OCI-M2 (cell line): ENCODE measurements around the gene OLFML2A.
"Not testable (repeated sequence)": the region's sequence is repeated elsewhere in the genome, so short reads cannot be mapped to it uniquely, and the experiment has no call there.

Source experiments
- DNase-seq: peaks from one replicate; lab custom pipeline; 2025; ENCODE audit not compliant: unreplicated experiment; lab: John Stamatoyannopoulos, UW

Gene OLFML2A

DNA sequence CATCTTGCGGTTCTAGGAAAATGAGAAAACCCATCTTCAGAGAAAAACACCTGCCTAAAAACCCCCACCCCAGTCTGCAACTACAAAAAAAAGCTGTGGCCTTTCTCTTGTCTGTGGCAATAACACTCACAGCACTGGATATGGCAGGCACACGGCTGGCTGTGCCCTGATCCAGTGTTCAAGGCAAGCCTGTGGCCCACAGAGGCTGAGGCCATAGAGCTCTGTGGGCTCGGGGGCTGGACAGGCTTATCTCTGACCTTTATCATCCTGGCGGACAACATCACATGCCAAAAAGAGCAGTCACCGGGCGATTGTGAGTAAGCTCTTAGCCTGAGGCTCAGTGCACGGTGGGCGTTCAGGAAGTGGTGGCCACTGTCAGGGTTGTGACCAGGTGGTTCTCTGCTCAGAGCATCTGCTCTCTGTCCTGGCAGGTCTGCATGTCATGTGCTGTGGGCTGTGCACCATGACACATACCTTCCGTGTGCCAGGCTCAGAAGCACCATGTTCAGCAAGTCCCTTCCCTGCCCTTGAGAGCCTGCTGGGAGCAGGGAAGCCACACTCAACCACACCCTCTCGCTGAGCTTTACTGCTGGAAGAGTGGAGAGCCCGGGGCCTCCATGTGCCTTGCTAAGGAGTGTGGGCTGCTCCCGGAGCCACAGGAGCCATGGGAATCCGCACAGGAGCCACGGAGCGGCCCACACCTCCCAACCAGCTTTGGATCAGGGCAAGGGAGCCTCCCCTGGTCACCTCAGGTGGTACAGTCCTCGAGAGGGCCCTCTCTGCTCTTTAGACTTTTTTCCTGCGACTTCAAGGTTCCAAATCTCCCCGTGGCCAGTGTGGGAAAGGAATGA, 41.7 kb downstream of the OLFML2A start:
- no peak for DNase-seq

DNA sequence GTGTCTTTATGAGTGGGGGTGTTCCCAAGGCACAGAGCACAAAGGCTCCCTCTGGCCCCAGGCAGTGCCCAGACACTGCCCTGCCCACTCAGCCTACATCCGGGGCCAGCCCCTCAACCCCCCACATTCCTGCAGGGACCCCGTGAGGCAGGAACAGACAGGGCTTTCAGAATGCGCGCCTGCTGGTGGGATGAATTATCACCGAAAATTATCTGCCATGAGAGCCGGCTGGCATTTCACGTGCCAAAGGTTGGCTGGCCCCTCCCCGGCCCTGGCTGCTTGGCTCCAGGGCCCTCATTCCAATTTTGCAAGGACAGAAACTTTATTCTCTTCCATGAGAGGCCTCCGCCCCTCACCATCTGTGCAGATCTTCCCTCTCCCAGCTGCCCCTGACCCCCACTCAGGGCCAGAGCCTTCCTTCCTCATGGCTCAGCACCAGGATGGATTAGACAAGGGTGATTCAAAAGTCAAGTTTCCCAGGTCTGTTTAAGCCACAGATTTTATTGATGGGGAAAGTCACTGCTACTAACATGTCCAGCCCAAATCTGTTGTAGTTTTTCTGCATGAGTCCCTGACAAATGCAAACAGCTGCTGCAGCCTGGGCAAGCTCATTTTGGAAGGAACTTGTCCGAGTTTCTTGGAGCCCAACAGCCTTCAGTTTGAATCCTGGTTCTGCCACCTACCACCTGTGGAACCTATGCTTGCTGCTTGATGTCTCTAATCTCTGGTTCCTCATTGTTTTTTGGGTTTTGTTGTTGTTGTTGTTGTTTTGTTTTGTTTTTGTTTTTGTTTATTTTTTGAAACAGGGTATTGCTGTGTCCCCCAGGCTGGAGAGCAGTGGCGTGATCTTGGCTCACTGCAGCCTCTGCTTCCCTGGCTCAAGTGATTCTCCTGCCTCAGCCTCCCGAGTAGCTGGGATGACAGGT, 44.0 kb downstream of the OLFML2A start:
- no peak for DNase-seq

DNA sequence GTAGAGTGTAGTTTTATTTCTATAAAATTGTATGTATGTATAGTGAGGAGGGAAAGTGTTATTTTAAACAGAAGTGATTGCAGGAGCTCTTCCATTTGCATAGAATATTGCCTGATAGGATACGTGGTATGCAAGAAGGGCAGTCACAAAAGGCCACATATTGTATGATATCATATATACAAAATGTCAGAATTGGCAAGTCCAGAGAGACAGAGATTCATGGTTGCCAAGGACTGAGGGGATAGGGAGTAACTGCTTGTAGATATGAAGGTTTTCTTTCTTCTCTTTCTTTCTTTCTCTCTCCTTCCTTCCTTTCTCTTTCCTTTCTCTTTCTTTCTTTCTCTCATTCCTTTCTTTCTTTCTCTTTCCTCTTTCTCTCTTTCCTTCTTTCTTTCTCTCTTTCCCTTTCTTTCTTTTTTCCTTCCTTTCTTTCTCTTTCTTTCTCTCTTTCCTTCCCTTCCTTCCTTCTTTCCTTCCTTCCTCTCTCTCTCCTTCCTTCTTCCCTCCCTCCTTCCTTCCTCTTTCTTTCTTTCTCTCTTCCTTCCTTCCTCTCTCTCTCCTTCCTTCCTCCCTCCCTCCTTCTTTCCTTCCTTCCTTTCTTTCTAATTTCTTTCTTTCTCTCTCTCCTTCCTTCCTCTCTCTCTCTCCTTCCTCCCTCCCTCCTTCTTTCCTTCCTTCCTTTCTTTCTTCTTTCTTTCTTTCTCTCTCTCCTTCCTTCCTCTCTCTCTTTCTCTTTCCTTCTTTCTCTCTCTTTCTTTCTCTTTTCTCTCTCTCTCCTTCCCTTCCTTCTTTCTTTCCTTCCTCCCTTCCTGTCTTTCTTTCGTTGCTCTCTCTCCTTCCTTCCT, 51.8 kb downstream of the OLFML2A start:
- no peak for DNase-seq

DNA sequence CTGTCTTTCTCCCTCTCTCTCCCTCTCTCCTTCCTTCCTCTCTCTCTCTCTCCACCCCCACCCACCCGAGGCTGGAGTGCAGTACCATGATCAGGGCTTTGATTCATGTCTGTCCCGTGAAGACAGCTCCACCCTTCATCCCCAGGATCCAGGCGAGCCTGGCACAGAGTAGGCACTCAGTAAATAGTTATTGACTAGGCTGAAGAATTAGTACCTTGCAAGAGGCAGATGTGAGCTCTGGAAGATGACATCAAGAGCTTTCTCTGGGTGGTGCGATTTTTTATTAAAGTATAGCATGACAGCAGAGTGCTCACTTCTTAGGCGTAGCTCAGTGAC, 52.4 kb downstream of the OLFML2A start:
- no peak for DNase-seq

DNA sequence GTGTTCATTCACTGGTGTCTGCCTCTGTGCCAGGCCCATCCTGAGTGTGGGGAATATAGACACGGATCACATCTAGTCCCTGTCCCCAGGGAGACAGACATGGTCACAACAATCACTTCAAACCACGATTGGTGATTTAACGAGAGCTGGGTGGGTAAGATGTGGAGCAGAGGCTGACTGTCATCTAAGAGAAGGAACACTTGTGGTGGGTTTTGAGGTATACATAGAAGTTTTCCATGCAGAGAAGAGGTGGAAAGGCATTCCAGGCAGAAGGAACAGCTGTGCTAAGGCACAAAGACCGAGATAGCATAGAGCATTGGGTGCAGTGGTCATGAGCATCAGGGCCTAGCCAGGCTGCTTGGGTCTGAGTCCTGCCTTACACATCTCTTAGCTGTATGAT, 53.7 kb downstream of the OLFML2A start:
- DNase-seq, result no peak

DNA sequence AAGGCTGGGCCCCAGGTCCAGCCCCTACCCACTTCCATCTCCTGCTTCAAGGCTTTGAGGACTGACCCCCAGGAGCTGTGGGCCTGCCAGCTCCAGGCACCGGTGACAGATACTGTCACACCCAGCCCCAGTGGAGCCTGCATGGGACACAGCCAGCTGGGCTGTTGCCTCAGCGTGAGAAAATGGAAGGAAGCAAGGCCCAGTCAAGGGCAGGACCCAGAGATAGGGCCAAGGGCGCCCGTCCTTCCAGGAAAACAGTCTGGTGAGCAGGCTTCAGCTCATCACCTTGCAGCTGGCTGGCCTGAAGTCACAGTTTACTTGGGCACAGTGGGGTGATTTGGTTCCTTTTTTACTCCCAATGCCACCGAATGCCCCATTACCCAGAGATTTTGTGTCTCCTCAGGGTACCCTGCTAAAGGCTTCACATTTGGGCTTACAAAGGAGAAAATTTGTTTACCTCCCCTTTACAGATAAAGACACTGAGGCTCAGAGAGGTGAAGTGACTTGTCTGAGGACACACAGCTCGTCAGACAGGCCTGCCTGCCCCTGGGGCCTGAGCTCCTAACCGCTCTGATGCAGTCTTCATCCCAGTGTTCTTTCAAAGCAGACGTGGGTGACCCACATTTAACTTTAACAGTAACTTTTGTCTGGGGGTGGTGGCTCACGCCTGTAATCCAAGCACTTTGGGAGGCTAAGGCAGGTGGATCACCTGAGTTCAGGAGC, 54.9 kb downstream of the OLFML2A start:
- no peak for DNase-seq

DNA sequence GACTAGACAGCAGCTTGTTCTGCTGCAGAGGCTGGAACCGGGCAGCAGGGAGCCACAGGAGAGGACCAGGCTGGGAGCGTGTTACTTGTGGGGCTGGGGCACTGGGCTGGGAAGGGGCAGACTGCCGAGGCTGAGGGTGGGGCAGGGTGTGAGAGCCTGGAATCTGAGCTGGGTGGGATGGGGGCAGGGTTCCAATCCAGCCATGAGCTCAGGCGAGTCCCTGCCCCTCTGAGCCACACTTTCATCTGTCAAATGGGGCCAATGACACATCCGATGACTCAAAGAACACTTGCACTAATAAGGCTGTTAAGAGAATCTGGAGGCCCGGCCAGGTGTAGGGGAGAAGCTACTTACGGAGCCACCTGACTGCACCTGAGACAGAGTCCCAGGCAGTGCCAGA, 57.7 kb downstream of the OLFML2A start:
- no peak for DNase-seq

DNA sequence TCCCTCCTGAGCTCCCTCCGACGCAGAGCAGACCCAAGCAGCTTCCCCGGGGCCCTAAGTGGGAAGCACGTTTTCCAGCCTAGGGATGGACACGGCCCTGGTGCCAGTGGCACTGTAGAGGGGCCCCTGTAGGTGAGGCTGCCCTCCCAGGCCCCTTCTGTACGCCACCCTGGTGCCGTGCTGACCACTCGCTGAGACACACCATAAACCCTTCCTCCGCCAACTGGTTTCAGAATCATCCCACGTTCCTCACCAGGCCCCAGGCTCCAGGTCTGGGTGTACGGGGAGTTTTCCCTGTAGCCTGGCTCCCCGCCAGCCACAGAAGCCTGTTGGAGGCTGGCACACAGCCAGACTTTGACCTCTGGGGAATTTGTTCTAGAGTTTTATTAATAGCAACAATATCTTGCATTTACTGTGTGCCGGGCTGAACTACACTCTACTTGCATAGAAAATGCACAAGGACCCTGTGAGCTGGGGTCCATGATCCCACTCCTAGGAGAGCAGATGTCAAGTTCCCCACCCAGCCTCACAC, 58.2 kb downstream of the OLFML2A start:
- DNase-seq, result no peak

DNA sequence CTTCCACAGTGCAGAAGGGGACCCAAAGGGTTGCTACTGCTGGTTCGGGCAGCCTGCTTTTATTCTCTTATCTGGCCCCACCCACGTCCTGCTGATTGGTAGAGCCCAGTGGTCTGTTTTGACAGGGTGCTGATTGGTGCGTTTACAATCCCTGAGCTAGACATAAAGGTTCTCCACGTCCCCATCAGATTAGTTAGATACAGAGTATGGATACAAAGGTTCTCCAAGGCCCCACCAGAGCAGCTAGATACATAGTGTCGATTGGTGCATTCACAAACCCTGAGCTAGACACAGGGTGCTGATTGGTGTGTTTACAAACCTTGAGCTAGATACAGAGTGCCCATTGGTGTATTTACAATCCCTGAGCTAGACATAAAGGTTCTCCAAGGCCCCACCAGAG, 61.2 kb downstream of the OLFML2A start:
- not testable (repeated sequence) for DNase-seq

DNA sequence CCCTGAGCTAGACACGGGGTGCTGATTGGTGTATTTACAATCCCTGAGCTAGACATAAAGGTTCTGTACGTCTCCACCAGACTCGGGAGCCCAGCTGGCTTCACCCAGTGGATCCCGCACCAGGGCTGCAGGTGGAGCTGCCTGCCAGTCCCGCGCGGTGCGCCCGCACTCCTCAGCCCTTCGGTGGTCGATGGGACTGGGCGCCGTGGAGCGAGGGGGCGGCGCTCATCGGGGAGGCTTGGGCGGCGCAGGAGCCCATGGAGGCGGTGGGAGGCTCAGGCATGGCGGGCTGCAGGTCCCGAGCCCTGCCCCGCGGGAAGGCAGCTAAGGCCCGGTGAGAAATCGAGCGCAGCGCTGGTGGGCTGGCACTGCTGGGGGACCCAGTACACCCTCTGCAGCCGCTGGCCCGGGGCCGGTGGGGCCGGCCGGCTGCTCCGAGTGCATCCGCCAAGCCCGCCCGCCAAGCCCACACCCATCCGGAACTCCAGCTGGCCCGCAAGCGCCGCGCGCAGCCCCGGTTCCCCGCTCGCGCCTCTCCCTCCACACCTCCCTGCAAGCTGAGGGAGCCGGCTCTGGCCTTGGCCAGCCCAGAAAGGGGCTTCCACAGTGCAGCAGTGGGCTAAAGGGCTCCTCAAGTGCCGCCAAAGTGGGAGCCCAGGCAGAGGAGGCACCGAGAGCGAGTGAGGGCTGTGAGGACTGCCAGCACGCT, 61.8 kb downstream of the OLFML2A start:
- DNase-seq, result not testable (repeated sequence)

DNA sequence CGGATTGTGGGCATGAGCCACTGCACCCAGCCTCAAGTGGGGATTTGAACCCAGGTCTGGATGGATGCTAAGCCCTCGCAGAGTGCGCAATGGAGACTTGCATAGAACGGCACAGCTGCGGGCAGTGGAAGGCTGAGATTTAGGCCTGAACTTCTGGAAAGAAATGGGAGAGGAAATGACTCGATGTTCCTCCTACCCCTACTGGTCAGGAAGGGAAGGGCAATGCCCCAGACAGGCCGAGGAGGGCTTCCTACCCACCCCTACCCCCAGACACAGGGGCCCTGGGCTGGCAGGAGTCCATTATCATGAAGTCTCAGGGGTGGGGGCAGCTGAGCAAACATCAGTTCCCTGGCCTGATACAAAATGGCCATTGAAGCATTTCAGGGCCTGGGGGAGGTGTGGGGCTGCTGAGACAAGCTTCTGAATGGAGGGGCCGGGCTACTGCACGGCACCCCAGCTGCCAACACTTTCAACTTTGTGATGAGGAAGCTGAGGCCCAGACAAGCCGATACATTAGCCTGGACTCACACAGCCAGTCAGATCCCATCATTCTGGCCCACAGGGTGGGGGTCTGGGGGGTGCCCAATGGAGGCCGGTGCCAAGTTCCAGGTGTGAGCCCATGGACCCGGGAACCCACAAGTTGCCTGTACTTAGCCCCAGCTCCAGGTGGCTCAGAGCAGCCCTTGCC, 62.8 kb downstream of the OLFML2A start:
- DNase-seq, result no peak

DNA sequence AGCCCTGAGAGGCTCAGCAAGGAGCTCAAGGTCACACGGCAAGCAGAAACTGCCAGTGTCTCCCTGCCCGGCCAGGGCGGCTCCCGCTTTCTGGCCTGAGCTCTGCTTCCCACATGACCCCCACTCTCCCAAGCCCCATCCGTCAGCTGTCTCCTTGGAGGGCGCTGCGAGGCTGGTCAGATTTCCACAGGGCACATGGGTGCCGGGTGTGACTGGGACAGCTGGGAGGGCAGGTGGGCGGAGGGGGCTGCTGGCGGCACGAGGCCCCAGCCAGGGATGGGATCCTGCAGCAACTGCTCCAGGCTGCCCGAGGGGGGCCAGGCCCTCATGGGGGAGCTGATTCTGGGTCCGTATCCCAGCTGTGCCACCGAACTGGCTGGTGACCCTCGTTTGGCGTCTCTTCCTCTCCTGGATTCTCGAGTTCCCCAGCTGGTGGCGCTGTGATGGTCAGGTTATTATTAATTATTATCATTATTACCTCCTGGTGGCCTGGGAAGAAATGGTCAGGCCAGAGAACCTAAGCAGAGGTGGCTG, 63.4 kb downstream of the OLFML2A start:
- DNase-seq, result no peak

DNA sequence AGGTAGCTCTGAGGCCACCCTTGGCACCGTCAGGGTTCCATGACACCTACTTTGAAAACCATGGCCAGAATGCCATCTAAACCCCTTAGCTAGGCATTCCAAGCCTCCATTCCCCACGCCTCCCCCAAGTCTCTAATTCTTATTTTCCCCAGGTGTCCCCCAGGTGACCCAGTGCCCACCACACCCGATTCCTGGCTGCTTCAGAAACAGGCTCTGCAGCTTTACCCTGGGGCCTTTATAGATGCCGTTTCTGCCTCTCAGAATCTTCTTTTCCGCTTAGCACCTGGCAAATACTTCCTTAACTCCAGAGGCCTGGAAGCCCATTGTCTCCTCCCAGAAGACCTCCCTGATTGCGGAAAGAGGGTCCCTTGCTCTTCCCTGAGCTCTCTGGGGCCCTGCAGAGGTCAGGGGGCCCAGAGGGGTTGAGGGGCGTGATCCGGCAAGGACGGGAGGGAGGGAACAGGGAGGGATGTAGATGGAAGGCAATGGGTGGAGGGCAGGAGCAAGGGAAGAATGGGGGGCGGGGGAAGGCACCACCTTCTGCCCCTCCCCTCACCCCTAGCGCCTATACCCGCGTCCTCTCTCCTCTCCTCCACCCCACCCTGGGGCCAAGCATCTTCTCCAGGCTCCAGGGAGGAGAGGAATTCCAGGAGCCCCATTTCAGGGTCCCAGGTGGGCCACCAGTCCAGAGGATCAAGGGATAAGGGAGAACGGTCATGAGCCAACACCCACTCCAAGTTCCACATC, 64.3 kb downstream of the OLFML2A start:
- DNase-seq, result no peak

DNA sequence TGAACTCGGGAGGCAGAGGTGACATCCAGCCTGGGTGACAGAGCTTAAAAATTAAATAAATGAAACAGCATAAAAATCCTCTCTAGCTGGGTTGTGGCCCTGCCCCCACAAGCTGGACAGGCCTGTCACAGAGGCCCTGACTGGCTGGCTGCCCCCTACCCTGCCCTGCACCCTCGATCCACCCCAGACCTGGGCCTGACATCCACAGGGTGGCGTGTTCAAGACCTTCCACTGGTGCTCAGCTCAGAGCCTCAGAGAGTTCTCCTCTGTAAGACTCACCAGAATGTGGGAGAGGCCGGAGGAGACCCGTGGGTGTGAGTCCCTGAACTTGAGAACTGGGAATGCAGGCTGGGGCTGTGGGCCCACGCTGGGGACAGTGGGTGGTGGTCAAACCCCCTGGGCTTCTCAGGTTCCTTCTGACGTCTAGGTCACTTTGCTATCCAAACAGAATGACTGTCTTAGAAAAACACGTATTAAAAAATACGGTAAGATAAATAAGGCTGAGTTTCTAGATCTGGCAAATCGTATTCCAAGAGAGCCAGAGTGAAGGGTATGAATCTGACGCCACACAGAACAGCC, 66.6 kb downstream of the OLFML2A start:
- DNase-seq, result no peak

DNA sequence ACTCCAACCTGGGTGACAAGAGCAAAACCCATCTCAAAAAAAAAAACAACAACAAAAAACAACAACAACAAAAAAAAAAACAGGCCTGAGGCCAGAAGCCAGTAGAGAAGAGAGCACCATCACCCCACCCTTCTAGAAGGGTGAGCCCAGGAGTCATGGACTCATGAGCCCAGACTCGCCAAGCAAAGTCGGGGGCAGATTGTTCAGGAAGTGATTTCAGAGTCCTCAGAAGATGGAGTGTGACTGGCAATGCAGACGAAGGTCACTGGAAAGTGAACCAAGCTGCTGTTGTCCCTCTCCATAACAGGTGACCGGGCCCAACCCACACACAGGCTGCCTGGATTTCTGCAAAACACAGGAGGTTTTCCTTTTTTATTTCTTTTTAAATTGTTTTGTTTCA, 67.4 kb downstream of the OLFML2A start:
- DNase-seq, result no peak

DNA sequence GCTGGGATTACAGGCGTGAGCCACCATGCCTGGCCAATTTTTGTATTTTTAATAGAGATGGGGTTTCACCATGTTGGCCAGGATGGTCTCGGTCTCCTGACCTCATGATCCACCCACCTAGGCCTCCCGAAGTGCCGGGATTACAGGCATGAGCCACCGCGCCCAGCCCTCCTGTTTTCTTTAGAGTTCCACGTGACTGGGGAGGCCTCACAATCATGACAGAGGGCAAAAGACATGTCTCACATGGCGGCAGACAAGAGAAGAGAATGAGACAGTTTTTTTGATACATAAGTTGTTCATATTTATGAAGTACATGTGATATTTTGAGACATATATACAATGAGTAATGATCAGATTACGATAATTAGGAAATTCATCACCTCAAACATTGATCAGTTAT, 69.5 kb downstream of the OLFML2A start:
- not testable (repeated sequence) for DNase-seq

DNA sequence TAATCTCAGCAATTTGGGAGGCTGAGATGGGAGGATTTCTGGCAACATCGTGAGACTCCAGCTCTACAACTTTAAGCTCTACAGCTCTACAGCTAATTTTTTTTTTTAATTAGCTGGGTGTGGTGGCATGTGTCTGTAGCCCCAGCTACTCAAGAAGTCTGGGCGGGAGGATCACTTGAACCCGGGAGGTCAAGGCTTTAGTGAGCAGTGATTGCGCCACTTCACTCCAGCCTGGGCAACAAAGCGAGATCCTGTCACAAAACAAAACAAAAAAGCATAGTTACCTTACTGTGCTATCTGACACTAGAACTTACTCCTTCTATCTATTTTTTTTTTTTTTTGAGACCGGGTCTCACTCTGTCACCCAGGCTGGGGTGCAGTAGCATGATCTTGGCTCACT, 70.0 kb downstream of the OLFML2A start:
- DNase-seq, result no peak

DNA sequence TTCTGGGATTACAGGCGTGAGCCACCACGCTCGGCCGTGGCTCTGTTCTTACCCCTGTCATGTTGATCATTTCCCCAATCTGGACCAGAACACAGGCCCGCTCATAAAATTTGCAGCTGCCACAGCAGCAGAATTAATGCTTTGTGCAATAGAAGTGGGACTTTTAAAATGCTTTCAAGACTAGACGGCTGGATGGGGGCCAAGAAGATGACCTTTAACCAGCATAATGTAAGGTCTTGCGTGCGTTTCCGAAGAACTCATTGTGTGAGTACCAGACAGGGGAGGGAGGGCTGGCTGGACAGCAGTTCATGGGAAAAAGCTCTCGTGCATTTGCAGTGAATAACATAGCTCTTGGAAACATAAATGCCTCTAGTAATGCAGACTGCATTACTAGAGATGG, 72.9 kb downstream of the OLFML2A start:
- DNase-seq, result no peak
